GM21447 (cell line): Measurements from ENCODE around the gene CRYZ.
"Not testable (repeated sequence)": the region's sequence is repeated elsewhere in the genome, so short reads cannot be mapped to it uniquely, and the experiment has no call there.

Source experiments
- ATAC-seq: cut with Tn5 transposase; IDR thresholded peaks from one replicate; pipeline ENCODE4 v1.9.1; 2021; ENCODE audit not compliant: unreplicated experiment

Gene CRYZ, protein sequence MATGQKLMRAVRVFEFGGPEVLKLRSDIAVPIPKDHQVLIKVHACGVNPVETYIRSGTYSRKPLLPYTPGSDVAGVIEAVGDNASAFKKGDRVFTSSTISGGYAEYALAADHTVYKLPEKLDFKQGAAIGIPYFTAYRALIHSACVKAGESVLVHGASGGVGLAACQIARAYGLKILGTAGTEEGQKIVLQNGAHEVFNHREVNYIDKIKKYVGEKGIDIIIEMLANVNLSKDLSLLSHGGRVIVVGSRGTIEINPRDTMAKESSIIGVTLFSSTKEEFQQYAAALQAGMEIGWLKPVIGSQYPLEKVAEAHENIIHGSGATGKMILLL

DNA sequence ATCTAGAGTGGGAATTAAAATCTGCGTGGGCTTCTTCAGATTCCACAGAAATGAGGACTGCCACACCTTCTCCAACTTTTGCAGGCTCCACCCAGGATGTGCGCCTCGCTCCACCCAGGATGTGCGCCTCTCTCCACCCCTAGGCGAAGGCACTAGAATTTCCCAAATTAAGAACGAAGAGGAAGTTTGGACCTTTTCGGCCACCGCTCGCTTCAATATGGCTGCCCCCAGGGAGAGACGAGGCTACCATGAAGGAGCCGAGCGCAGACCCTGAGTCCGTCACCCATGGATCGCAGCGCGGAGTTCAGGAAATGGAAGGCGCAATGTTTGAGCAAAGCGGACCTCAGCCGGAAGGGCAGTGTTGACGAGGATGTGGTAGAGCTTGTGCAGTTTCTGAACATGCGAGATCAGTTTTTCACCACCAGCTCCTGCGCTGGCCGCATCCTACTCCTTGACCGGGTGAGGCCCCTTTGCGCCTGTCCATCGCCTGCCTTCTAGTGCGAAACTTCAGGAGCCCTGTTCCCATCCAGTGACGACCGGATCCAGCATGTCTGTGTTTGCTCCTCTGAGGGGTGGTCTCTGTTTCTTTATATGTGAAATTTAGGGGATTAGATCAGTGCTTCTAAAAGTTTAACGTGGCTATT, at the start of gene CRYZ, which contains the start of gene TYW3:
CRYZ (minus strand) TSS at position 91 of the 644 bp plus-strand sequence. CDS start 8,229 bp downstream, outside the sequence.
TYW3 (plus strand) TSS at position 193 of the 644 bp plus-strand sequence; CDS start at position 286, 93 bp downstream.
- ATAC-seq, result peak; percentile 62

DNA sequence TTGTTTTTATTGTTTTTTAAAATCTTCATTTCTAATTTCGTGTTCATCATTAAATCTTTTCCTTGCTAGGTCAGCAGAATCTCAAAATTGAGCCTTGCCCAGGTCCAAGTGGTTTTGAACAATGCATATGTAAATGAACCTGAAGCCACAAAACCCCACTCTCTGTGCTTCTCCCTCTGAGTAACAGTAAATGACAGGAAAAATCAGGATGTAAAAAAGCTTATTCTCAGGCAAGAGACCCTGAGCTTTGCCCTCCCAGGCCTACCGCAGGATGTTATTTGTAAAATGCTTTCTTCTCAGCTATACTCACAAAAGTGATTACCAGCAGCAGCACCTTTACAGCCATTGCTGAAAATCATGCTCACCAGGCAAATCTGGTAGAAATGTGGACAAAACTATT, 47.7 kb upstream of the CRYZ start:
- no peak for ATAC-seq

DNA sequence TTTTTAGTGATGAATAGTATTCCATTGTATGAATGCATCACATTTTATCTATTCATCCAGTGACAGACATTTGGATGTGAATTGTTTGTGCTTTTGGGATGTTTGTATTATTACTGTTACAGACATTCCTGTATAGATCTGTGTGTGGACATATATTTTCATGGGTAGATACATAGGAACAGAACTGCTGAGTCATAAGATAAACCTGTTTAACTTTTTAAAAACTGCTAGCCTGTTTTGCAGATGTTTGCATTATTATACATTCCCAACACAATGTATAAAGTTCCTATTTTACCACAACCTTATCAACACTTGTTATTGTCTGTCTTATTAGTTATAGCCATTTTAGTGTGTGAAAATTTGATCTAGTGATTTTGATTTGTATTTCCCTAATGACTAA, 46.9 kb upstream of the CRYZ start:
- ATAC-seq, result no peak

DNA sequence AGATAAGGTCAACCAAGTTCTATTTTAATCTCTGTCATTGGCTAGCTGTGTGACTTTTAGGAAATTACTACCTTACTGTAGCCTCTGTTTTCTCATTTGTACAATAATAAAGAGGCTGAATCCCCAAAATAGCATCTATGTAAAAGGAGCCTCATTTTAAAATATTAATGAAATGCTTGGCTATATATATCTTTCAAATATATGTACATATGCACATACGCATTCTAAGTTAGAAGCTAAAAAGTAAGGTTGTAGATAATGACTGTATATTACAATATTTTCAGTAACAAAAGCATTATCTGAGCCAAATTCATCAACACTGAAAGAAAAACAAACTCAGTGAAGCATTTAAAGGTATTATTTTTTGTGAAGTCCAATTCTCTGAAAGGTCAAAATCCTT, 44.7 kb upstream of the CRYZ start:
- no peak for ATAC-seq

DNA sequence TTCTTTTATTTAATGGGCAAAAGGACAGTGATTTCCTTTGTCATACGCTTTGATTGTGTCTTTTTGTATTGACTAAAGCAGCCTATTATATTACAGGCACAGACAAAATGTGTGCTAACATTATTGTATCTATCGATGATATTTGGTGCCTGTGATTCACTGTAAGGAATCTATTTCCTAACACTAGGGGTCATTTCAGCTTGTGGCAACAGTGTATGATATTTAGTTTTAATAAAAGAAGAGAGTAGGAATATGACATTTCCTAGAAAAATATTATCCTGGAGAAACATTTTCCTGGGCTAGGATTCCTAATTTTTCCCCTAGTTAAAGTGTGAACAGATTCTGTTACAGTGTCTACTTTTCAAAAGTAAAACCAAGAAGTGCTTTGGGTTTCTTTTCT, 42.9 kb upstream of the CRYZ start:
- ATAC-seq, result no peak

DNA sequence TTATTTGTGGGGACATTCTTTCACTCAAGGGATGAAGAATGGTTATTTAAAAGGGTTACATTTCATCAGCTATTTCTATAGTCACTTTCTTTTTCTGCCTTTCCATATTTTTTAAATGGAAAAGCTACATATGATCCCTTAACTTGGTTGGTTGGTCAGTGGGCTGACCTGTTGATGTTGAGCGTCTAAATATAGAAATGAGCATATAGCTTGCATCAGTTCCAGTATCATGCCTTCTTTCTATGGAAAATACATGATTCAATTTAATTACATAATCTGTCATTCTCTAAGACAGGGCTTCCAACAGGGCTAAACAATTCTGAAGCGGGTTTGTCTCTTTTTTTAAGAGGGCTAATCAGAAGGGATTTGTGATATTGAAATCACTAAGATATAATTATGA, 40.7 kb upstream of the CRYZ start:
- ATAC-seq, result no peak

DNA sequence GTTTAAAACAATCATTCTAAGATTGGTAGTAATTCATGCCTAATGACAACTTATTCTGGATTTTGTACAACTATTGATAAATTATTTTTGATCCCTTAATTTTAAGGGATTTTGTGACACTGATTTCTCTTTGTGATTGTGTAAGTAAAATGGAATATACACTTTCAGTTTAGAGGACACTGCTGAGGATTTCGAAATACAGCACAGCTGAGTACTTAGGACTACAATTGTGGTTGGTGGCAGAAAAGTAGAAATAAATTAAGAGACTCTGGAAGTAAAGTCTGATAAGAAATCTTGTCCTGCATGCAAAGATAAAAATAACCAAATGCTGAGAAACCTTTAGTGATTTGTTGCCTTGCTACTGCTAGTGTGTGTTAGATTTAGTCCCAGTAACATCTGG, 40.1 kb upstream of the CRYZ start:
- ATAC-seq, result no peak

DNA sequence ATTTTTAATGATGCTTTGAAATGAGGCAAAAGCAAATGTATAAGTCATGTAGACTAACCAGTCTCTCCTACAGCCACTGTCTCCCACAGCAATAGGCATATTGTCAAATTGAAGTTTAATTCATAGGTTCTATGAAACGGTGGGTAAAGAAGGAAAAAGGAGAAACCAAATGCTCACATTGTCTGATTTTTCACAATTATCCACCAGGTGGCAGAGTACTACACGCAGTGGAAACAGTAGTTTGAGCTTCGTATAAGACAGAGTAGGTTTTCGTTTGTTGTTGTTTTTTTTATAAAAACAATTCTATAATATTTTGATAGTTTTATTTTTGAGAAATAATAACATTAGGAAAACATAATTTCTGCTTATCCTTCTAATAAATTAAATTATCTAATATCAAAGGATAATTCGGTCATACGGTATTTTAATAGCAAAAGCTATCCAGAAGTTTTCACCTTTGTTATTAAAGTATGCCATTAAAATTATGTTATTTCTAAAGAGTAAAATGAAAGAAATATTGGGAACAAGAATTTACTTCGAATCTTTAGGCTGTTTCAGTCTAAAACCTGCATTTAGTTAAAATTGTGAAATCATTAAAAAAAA, 39.2 kb upstream of the CRYZ start:
- ATAC-seq, result peak; percentile 61

DNA sequence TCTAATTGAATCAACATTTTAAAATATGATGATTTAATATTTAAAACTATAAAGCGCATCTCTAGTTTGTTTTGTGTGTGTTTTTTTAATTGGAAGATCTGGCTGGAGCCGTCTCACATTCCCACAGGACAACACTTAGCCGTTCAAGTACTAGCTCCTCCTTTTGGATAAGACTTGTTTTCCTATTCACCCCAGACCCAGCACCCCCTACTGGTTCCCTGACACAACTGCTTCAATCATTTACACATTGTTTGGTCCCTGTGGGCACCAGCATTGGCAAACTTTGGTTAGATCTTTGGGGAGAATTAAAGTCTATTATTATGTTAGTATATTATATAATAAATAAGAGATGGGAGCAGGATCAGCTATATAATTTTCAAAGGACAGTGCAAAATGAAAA, 34.6 kb upstream of the CRYZ start:
- no peak for ATAC-seq

DNA sequence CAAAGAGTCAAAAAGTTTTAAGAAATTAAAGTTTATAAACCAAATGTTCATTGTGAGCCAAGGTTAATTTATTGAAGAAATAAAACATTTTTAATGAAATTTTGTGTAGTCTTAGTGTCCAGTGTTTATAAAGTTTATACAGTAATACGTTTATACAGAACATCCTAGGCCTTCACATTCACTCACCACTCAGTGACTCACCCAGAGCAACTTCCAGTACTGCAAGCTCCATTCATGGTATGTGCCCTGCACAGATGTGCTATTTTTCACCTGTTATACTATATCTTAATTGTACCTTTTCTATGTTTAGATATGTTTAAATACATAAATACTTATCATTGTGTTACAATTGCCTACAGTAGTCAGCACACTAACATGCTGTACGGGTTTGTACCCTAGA, 33.7 kb upstream of the CRYZ start:
- ATAC-seq, result no peak

DNA sequence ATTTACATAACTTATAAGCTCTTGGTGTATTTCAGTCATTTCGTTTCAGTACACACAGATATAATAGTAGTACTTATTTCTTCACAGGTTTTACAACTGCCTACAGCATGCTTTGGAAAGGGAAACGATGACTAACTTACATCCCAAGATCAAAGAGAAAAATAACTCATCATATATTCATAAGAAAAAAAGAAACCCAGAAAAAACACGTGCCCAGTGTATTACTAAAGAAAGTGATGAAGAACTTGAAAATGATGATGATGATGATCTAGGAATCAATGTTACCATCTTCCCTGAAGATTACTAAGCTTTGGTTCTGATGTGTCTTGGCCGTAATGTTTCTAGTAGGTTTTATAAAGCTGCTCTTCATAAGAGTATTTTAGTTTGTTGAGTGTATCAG, 31.0 kb upstream of the CRYZ start:
- ATAC-seq, result no peak

DNA sequence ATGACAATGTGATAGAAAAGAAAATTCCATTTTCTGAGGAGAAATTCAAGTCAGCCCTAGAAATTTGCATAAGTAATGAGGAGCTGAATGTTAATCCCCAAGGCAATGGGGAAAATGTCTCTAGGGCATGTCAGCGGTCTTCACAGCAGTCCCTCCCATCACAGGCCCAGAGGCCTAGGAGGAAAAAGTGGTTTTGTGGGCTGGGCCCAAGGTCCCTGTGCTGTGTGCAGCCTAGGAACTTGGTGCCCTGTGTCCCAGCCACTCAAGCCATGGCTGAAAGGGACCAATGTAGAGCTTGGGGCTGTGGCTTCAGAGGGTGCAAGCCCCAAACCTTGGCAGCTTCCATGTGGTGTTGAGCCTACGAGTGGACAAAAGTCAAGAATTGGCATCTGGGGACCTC, 23.8 kb upstream of the CRYZ start:
- ATAC-seq, result not testable (repeated sequence)

DNA sequence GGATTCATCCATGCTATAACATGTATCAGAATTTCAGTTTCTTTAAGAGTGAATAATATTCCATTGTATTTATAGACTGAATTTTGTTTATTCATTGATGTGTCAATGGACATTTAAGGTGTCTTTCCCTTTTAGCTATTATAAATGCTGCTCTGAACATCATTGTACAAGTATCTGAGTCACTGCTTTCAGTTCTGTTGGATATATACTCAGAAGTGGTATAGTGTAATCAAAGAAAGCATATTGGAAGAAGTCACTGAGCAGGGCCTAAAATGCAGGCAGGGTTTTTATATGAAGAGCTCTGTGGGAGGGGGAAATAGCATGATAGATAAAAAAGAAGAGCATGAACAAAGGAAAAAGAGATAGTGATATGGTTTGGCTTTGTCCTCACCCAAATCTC, 22.6 kb upstream of the CRYZ start:
- no peak for ATAC-seq

DNA sequence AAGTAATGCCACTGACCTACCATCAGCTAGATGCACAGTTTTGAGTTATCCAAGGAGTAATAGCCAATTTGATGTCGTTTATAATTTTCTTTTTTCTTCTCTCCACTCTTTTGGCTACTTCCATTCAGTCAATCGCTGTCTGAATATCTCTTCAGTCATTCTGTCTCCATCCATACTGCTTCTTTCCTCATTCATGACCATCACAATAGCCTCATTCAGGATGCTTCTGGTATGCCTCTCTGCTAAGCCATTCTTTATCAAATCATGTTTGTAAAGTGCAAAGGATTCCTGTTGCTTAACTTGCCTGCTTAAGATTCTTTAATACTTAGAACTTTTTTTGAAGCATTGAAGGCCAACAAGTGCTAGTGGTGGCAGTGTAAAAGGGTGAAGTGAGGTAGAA, 20.3 kb upstream of the CRYZ start:
- no peak for ATAC-seq

DNA sequence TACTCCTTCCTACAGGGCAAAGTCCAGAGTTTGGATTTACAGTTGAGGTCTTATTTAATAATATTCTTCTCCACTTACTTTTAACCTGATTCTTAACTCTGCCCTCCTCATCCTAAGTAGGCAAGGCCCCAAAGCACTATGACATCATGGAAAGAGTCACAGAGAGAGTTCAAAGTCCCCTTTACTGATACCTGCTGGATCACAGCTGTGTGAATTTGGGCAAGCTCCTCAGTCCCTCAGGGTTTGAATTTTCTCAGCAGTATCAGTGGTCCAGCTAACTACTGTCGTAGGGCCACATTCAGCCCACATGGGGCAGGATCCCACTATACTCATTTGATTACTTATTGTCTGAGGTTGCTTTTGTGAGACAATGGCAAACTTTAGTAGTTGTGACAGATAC, 16.1 kb upstream of the CRYZ start:
- peak; percentile 62 for ATAC-seq

DNA sequence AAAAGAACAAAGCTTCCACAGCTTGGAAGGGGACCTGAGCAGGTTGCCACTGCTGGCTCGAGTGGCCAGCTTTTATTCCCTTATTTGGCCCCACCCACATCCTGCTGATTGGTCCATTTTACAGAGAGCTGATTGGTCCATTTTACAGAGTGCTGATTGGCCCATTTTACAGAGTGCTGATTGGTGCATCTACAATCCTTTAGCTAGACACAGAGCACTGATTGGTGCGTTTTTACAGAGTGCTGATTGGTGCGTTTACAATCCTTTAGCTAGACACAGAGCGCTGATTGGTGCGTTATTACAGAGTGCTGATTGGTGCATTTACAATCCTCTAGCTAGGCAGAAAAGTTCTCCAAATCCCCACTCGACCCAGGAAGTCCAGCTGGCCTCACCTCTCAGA, 12.4 kb upstream of the CRYZ start:
- not testable (repeated sequence) for ATAC-seq

DNA sequence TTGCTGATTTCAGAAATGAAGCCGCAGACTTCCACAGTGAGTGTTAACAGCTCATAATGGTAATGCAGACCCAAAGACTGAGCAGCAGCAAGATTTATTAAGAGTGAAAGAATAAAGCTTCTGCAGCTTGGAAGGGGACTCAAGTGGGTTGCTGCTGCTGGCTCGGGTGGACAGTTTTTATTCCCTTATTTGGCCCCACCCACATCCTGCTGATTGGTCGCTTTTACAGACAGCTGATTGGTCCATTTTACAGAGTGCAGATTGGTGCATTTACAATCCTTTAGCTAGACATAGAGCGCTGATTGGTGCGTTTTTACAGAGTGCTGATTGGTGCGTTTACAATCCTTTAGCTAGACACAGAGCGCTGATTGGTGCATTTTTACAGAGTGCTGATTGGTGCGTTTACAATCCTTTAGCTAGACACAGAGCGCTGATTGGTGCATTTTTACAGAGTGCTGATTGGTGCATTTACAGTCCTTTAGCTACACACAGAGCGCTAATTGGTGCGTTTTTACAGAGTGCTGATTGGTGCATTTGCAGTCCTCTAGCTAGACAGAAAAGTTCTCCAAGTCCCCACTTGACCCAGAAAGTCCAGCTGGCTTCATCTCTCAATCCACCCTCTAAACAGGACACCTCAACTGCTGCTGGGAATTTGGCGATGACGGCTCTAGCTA, 7.6 kb upstream of the CRYZ start:
- ATAC-seq, result not testable (repeated sequence)

DNA sequence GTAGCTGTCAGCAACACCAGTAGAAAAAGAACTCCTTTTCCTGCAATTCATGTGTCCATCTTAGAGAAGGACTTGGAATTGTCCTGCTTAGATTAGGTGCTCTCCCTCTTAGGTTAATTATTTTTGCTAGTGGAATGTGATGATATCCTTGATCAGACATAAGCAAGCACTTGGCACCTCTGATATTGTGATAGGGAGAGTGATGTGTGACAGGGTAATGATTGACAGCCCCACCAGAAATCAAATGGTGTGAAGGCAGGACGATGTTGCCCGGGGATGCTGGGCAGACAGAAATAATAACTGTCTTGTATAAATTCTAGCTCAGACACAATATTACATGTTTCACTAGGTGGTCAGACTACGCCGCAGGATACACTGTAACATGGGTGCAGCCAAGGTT, 4.5 kb upstream of the CRYZ start:
- ATAC-seq, result no peak

DNA sequence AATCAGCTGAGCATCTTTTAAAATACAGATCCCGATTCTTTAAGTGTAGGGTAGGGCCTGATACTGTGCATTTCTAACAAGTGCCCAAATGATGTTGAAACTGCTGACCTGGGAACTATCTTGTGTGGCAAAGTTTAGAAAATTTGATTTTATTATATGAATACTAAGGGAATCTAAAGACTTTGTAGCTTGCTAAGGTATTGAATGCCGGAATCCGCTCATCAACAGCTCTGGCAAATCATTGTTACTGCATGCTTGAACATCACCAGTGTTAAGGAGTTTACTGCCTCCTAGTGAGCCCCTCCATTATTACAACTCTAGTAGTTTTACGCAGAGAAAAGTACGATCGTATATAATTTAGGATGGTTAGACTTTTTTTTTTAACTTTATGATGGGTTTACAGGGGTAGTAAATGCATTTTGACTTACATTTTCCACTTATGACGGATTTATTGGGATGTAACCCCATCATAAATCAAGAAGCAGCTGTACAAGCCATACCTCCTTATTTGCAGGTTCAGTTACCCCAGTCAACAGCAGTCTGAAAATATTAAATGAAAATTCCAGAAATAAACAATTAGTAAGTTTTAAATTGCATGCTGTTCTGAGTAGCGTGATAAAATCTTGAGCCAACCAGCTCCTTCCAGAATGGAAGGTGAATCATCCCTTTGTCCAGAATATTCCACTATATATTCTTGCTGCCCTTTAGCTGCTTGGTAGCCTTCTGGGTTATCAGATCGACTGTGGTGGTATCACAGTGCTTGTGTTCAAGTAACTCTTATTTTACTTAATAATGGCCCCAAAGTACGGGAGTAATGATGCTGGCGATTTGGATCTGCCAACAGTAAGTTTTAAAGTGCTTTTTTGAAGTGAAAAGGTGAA, 994 bp upstream of the CRYZ start:
- peak; percentile 52 for ATAC-seq

DNA sequence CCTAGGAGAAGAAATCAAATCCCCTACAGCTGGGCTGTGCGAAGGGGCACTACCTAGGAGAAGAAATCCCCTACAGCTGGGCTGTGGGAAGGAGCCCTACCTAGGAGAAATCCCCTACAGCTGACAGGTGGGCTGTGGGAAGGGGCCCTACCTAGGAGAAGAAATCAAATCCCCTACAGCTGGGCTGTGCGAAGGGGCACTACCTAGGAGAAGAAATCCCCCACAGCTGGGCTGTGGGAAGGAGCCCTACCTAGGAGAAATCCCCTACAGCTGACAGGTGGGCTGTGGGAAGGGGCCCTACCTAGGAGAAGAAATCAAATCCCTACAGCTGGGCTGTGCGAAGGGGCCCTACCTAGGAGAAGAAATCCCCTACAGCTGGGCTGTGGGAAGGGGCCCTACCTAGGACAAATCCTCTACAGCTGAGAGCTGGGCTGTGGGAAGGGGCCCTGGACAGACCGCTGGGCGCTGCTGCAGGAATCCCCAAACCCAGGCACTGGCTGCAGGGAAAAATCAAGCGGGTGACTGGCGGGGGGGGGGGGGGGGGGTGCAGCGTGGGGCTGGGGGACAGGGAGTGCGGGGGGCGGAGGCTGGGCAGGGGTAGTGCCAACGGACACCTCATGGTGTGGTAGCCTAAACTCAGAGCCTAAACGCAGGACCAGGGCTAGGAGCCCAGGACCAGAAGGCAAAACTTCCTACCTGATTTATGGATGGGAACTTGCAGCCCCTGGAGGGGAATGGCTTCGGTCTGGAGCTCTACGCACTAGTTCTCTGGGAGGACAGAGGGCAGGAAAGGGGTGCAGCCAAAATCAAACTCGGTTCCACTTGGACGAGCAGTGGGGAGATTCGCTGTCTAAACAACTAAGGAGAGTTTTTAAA, 541 bp downstream of the CRYZ start:
- ATAC-seq, result peak; percentile 15
